Vagina (tissue), 2 donors: ENCODE measurements around the gene PHACTR2.

Experiments
- CTCF ChIP-seq, 3 experiments: fragments of 450-650 bp in 2 of 3; fragments of 200-600 bp in 1 of 3; sonication (generic) in 1 of 3; IDR thresholded peaks; one replicate each; pipeline ENCODE4 v1.5.1; 2017 to 2019; ENCODE audit warnings: antibody characterized with exemption in 3 of 3, mild to moderate bottlenecking in 2 of 3, moderate library complexity in 2 of 3
- POLR2AphosphoS5 ChIP-seq, 2 donors: sonication (generic); formaldehyde crosslinking; IDR thresholded peaks; one replicate each; pipeline ENCODE4 v1.9.0; 2017; ENCODE audit warnings: antibody characterized with exemption in 2 of 2, mild to moderate bottlenecking in 2 of 2, low read depth in 1 of 2; ENCODE audit not compliant: insufficient read depth in 1 of 2

- TF ChIP-seq CTCF (IDR thresholded peaks at IDR 0.05) (no peak), POLR2AphosphoS5 (IDR thresholded peaks at IDR 0.05; ENCODE audit: insufficient read depth in 1 of 2, low read depth in 1 of 2) (no peak)
Measured at GRCh38 chr6:143684486-143684885, 6.7 kb downstream of the PHACTR2 start.
